ENCODE results near the gene MAT2A.
A peak's percentile ranks its signal among the peaks of the same experiment; 100 is the strongest.

Gene MAT2A

DNA sequence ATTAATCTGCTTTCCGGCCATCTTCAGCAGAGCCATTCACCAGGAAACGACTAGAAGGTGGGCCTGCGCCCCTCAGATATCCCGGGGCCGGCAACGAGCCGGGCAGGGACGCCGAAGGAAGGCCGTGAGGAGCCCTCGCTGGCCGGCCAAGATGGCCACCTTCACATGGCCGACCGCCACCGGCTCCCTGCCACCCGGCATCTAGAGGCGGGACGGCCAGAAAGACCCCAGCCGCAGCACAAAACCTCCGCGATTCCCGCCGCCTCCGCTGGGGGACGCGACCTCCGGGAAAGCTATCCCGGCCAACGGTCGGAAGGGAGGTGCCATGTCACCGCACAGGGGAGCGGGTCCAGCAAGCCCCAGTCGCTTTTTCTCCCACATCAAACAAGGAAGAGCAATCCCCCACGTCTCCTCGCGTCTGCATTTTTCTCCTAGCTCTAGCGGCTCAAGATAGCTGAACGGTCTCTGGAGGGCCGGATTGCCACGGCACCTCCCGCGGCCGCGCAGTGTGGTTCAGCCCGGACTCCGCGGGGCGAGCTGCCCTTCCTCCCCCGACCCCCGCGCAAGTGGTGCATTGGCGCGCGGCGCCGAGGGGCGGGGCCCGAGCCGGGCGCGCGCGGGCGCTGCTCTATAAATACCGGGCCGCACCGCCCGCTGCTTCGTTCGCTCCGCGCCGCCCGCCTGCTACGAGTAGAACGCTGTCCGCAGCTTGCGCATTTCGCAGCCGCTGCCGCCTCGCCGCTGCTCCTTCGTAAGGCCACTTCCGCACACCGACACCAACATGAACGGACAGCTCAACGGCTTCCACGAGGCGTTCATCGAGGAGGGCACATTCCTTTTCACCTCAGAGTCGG lies at the start of gene MAT2A:
TSS of gene MAT2A (plus strand) at position 662 of the 854 bp plus-strand sequence. CDS start at position 782, 120 bp downstream.
- DNase-seq: peak; percentile 89

DNA sequence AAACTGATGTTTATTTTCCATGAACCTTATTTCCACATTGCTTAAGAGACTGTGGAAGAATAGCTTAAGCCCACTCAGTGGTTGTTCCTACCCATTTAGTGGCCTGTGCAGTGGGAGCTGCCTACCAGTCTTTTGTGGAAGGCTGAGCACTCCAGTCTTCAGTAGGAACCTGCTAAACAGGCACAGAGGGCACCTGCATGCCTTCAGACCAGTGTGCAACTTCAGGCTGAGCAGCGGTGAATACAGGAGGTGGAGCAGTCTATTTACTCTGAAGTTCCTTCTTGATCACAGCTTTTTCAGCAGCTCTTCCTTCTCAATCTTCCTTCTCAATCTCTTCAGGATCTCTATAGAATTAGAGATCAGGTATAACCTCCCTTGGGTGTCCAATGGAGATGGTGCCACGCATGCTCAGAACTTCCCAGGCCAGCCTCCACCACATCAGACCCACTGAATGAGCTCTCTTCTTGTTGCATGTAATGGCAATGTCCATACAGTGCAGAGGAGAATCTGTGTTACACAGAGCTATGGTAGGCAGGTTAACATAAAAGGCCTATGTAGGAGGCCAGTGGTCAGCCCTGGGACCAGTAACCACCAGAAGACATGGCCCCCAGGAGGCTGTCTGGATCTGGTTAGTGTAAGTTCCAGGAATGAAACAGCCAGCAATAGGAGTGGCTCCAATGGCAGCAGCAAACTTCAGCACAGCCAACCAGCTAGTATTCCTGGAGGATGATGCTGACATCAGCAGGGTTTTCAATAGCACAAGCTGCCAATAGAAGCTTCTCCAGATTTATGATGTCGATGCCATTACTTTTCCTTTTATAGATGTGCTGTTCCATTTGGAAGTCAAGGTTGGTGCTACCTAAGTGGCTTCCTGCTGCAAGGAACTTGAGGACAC lies 47.9 kb upstream of the MAT2A start:
- no peak for DNase-seq

DNA sequence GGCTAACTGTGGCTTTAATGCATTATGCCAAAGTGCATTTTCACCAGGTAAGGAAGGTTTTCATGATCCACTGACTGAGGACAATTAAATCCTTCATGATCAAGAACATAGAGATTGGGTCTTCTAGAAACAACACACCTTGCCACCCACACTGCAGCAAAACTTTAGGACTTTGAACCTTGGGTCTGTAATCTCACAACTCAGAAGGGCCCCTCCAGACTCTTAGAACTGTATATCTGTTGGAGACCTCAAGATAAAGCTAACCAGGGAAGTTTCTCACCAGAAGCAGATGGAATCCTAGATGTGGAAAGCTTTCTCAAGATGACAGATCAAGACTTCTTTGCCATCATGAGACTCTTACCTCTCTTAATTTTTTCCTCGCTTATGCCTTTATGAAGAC lies 42.5 kb upstream of the MAT2A start:
- DNase-seq: no peak

DNA sequence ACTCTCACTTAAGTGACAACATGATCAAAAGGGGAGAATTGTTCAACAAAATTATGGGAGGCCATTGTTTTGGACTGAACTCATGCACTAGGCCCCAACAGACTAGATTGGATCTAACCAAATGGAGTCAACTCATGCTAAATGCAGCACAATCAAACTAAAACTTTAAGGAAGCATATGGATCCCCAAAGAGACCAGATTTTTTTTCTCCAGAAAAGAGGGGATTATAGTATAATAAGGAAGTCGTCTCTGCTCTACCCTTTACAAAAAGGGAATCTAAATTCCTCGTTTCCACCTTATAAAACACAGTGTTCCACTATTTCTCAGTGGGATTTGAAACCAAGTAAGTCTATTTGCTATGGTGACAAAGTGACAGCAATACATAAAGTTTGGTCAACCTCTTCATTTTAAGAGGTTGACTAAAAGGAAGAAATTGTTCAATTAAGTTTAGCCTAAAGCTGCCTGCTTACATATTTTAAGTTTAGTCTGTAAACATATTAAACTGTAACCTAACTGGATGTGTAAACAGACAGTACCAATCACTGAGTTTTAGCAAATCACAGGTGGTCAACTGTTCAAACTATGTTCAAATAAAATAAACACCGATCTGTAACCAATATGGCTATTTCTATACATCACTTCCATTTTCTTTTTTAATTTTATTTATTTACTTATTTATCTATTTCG lies 40.9 kb upstream of the MAT2A start:
- DNase-seq: no peak

DNA sequence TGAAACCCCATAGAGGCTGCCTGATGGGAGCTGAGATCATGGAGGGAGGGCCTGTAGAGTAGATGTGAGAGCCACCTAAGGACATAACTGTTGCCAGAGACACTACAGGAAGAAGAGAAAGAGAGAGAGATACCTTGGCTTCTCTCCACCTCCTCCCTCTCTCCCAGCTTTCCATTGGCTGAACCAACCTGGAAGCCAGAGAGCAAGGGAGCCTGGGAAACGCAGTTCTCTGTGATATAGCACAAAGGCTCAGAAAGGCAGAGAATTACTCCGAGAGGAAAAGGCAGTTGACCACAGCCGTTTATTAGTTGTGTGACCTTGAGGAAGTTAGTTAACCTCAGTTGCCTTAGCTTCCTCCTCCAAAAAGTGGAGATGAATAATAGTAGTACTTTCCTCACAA lies 37.7 kb upstream of the MAT2A start:
- DNase-seq: peak; percentile 29

- DNase-seq: no peak
Measured at GRCh38 chr2:85502720-85503119, 36.2 kb upstream of the MAT2A start.

DNA sequence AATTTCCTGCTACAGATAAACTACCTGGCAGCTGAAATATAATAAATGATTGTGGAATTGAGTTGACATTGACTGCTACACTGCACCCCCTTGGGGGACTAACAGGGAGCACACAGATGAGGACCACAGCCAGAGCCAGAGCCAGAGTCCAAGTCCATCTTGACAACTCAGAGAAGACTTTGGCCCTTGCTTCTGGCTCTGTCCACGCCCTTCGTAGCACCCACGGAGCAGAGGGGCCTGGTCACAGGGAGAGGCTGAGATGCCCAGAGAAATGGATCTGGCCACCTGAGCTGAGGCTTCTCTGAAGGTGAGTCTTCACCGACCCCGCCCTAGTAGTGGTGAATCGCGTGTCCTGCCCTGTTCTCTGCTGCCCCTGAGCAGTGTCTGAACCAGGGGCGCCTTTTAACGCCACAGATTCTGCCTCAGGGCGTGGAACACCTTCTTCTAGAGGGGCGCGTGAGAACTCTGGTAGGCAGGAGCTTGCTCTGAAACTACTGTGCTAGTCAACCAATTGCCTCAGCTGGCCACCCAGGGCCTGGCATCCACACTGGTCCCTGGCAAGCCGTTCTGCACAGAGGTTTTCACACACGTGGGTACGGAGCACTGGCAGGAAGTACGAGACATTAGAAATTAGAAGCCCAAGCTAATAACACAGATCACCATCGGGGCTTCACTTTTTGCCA lies 35.7 kb upstream of the MAT2A start:
- no peak for DNase-seq

GRCh38 chr2:85503851-85504777 lies 34.9 kb upstream of the MAT2A start:
- no peak for DNase-seq

GRCh38 chr2:85504778-85505261 lies 34.1 kb upstream of the MAT2A start:
- DNase-seq: no peak

- DNase-seq: no peak
Measured at GRCh38 chr2:85505551-85506238, 33.3 kb upstream of the MAT2A start.

DNA sequence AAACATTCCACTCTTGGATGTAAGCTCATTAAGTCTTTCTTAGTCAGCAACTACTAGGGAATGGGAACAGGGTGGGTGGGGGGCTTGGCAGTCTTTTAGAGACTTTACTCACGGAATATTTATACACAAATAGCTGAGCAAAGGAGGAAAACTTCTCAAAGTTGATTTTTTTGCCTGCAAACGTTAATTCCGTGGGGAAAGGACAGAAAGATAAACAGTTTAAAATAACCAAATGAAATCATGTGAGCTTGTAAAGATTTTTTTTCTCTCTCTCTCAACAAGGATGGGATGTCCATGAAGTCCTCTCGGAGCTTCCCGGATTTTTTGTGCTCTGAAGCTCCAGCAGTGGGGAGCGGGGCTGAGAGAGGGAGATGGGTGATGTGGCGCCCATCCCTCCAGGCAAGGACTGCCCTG lies 32.2 kb upstream of the MAT2A start:
- no peak for DNase-seq

DNA sequence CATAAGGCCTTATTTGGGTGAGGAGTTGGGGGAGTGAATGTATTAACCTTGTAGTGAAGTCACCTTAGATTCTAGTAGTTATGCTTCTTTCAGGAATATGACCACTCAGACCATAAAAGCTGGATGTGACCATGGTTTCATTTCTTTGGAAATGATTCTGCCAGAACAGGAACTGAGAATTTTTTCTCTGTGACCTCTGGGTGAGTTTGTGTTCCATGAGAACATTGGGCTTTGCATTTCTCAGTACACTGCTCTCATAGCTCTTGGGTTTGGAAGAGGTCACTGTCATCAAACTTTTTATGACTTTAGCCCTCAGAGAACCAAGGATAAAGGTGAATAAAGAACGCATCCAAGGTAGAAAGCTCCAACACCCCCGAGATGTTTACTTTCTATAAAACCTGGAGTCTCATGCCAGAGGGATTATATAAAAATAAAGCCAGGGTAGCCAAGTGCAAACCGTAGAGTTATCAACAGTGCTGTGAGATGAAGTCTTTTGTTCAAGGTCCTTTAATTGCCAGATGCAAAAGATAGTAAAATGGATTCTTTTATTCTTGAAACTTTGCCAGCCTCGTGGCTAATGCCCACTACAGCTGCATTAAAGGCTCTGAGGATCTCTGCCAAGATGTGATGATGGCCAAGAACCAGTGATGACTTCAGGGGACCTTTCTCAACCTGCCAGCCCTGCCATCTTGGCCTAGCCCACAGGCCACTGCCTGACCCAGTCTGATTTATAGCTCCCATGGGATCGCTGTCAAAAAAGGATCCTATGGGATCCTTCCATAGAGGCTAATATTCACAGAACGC lies 27.8 kb upstream of the MAT2A start:
- DNase-seq: no peak

DNA sequence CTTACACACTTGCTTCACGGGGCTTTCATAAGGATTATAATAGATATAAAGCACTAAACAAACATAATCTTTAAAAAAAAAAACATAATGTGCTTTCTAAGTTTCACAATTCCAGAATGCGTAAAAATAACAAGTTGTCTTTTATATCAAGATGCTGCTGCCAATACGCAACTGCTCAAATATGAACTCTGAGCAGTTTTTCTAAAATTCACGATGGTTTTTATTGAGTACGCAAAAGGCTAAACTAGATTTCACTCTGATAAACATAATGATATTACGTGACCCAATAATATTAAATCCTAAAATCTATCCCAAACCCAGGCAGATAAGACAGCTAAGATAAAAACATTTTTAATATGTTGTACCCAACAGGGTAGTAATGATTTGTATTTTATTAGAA lies 24.6 kb upstream of the MAT2A start:
- no peak for DNase-seq

- DNase-seq: no peak
Measured at GRCh38 chr2:85516653-85517389, 22.1 kb upstream of the MAT2A start.

- DNase-seq: no peak
Measured at GRCh38 chr2:85522090-85522647, 16.8 kb upstream of the MAT2A start.

GRCh38 chr2:85523062-85523902 lies 15.7 kb upstream of the MAT2A start:
- DNase-seq: no peak

GRCh38 chr2:85523903-85524335 lies 15.0 kb upstream of the MAT2A start:
- no peak for DNase-seq

All from CD4-positive, alpha-beta T cell treated with Interleukin-15 for 1 hour (primary cell).